Measurements from ENCODE around the gene TM4SF1. TPM values are rescaled to one million over a fixed set of nuclear protein-coding genes. Genes with fewer than 3 reads are reported as not detected.

TM4SF1 gene
- polyA plus RNA-seq, 1 donor (not counting 4 experiments of a cell fraction or from before 2014, with no cell fraction given): 375 TPM

- H3K4me3 ChIP-seq (ENCODE audit: control insufficient read depth in 2 of 3, extremely low read depth in 1 of 3, insufficient read depth in 2 of 3, low read depth in 1 of 3, low read length in 3 of 3): no peak overlapping the region
- no peaks in the 10 kb centered on the region for H3K9me3 ChIP-seq (ENCODE audit: control insufficient read depth, low read depth, low read length)
- H3K79me2 ChIP-seq (ENCODE audit: control insufficient read depth, insufficient read depth, low read length): no peaks in the 10 kb centered on the region
- dilution Hi-C loops (cut with MboI; ENCODE audit: extremely low pct_ligation_motif_present, low sequenced_read_pairs): no loop called here
- H2AFZ ChIP-seq (ENCODE audit: control insufficient read depth, low read length): no peak overlapping the region
- no peak for TF ChIP-seq CTCF (optimal IDR thresholded peaks at IDR 0.05 in 1 of 3, IDR thresholded peaks at IDR 0.05 in 1 of 3, conservative IDR thresholded peaks at IDR 0.05 in 1 of 3; ENCODE audit: extremely low read depth in 1 of 3, insufficient read depth in 2 of 3, low read length in 3 of 3)
- TF ChIP-seq EZH2 (IDR thresholded peaks at IDR 0.05; ENCODE audit: low read length): no peak
- H3K36me3 ChIP-seq (ENCODE audit: control insufficient read depth in 2 of 2, extremely low read depth in 1 of 2, insufficient read depth in 2 of 2, low read length in 2 of 2): no peaks in the 10 kb centered on the region
- FAIRE-seq (no peak), DNase-seq (ENCODE audit: low read depth, low spot score) (no peak)
- H3K9ac ChIP-seq (ENCODE audit: control insufficient read depth, extremely low read depth, insufficient read depth, low read length): no peak overlapping the region
- H4K20me1 ChIP-seq (ENCODE audit: control insufficient read depth, extremely low read depth, insufficient read depth, low read length): no peaks in the 10 kb centered on the region
- H3K4me2 ChIP-seq (ENCODE audit: control insufficient read depth, extremely low read depth, insufficient read depth, low read depth, low read length): no peak overlapping the region
- H3K27ac ChIP-seq (ENCODE audit: control insufficient read depth, insufficient read depth, low read length): no peak overlapping the region
- peaks cover 8% of the 10 kb centered on the region for H3K4me1 ChIP-seq (ENCODE audit: control insufficient read depth, extremely low read depth, insufficient read depth, low read length)
- no peaks in the 10 kb centered on the region for H3K9me1 ChIP-seq (ENCODE audit: control insufficient read depth, extremely low read depth, insufficient read depth, low read length)
- H3K27me3 ChIP-seq (ENCODE audit: control insufficient read depth, extremely low read depth, insufficient read depth, low read length): no peaks in the 10 kb centered on the region
Measured at GRCh38 chr3:149397528-149397927, 20.1 kb upstream of the TM4SF1 start.

GRCh38 chr3:149396476-149396875 lies 19.0 kb upstream of the TM4SF1 start:
- H3K27me3 ChIP-seq (ENCODE audit: control insufficient read depth, extremely low read depth, insufficient read depth, low read length): no peaks in the 10 kb centered on the region
- DNase-seq (ENCODE audit: low read depth, low spot score) (no peak), FAIRE-seq (no peak)
- no peaks in the 10 kb centered on the region for H4K20me1 ChIP-seq (ENCODE audit: control insufficient read depth, extremely low read depth, insufficient read depth, low read length)
- no peak overlapping the region for H3K27ac ChIP-seq (ENCODE audit: control insufficient read depth, insufficient read depth, low read length)
- no peak overlapping the region for H3K9ac ChIP-seq (ENCODE audit: control insufficient read depth, extremely low read depth, insufficient read depth, low read length)
- H3K79me2 ChIP-seq (ENCODE audit: control insufficient read depth, insufficient read depth, low read length): no peaks in the 10 kb centered on the region
- peaks cover 8% of the 10 kb centered on the region for H3K4me1 ChIP-seq (ENCODE audit: control insufficient read depth, extremely low read depth, insufficient read depth, low read length)
- TF ChIP-seq CTCF (optimal IDR thresholded peaks at IDR 0.05 in 1 of 3, IDR thresholded peaks at IDR 0.05 in 1 of 3, conservative IDR thresholded peaks at IDR 0.05 in 1 of 3; ENCODE audit: extremely low read depth in 1 of 3, insufficient read depth in 2 of 3, low read length in 3 of 3) (no peak), EZH2 (IDR thresholded peaks at IDR 0.05; ENCODE audit: low read length) (no peak)
- no peak overlapping the region for H3K4me2 ChIP-seq (ENCODE audit: control insufficient read depth, extremely low read depth, insufficient read depth, low read depth, low read length)
- no peaks in the 10 kb centered on the region for H3K9me3 ChIP-seq (ENCODE audit: control insufficient read depth, low read depth, low read length)
- H2AFZ ChIP-seq (ENCODE audit: control insufficient read depth, low read length): no peak overlapping the region
- no peaks in the 10 kb centered on the region for H3K9me1 ChIP-seq (ENCODE audit: control insufficient read depth, extremely low read depth, insufficient read depth, low read length)
- dilution Hi-C loops (cut with MboI; ENCODE audit: extremely low pct_ligation_motif_present, low sequenced_read_pairs): no loop called here
- no peak overlapping the region for H3K4me3 ChIP-seq (ENCODE audit: control insufficient read depth in 2 of 3, extremely low read depth in 1 of 3, insufficient read depth in 2 of 3, low read depth in 1 of 3, low read length in 3 of 3)
- no peaks in the 10 kb centered on the region for H3K36me3 ChIP-seq (ENCODE audit: control insufficient read depth in 2 of 2, extremely low read depth in 1 of 2, insufficient read depth in 2 of 2, low read length in 2 of 2)

Data from keratinocyte (primary cell).